Activated CD4-positive, alpha-beta memory T cell treated with anti-CD3 and anti-CD28 coated beads, Interleukin-2, amount 10 ng/mL, durations not matched to agents 7 days and 5 days (primary cell): Measurements from ENCODE around the gene GPR35. TPM values are rescaled to one million over a fixed set of nuclear protein-coding genes. Genes with fewer than 3 reads are reported as not detected.
"Not testable (repeated sequence)": the region's sequence is repeated elsewhere in the genome, so short reads cannot be mapped to it uniquely, and the experiment has no call there.

Experiments
- CTCF ChIA-PET: fragments of 350-600 bp; sonication (Branson Sonifier 250); formaldehyde crosslinking; loops from one replicate; lab custom pipeline; 2021; ENCODE audit warnings: antibody characterized with exemption, inconsistent platforms; lab: Charles Lee
- POLR2A ChIA-PET: fragments of 350-600 bp; sonication (Branson Sonifier 250); formaldehyde crosslinking; loops from one replicate; lab custom pipeline; 2021; ENCODE audit warnings: antibody characterized with exemption; lab: Charles Lee
- DNase-seq: peaks from one replicate; pipeline ENCODE4 v3.0.0-alpha.2; 2020
- H3K27ac Mint-ChIP-seq: one replicate; pipeline ENCODE4 v1.8.0; 2021; ENCODE audit warnings: mild to moderate bottlenecking, mixed read lengths
- H3K27me3 Mint-ChIP-seq: one replicate; pipeline ENCODE4 v1.8.0; 2021; ENCODE audit warnings: mixed read lengths
- H3K36me3 Mint-ChIP-seq: one replicate; pipeline ENCODE4 v1.8.0; 2021; ENCODE audit warnings: low read depth, mixed read lengths
- H3K4me1 Mint-ChIP-seq: one replicate; pipeline ENCODE4 v1.8.0; 2021; ENCODE audit warnings: mixed read lengths
- H3K4me3 Mint-ChIP-seq: one replicate; pipeline ENCODE4 v1.8.0; 2021; ENCODE audit warnings: mild to moderate bottlenecking, mixed read lengths
- H3K9me3 Mint-ChIP-seq: one replicate; pipeline ENCODE4 v1.8.0; 2021; ENCODE audit warnings: mixed read lengths
- total RNA-seq, 2 experiments: library from RNA; stranded (reverse); gene quantifications; one replicate each; pipeline ENCODE4 v1.2.3, GENCODE V29; 2021

Gene GPR35
- total RNA-seq, 2 experiments from 2014 or later = 5.2 to 5.7 TPM

DNA sequence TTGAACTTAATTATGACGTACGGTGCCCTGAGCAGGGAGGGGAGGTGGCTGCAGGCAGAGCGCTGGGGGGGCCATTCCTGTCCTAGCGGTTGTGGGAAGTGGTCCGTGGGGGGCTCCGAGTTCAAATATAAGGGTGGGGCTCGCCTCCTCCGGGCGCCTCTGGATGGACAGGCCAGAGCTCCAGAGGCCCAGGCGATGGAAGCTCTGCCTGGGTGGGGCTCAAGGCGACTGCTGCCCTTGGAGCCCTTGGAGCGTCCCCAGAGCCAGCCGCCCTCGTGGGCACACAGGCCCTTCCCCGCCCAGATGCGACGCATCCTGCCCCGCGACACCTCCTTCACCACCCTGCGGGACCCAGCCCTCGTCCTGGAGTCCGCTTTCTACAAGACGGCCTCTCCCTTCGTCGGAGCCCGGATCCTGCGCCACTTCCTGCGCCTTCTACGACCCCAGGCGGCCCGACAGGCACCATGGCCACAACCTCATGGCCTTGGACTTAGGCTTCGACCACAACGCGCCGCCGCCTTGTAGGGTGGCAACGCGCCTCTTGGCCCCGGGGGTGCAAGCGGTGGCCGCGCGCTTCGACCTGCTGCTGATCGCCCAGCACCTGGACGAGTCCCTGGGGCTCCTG, 46.9 kb downstream of the GPR35 start:
- H3K27me3 Mint-ChIP-seq = peaks cover 47% of the 10 kb centered on the region
- no peak overlapping the region for H3K4me3 Mint-ChIP-seq
- H3K4me1 Mint-ChIP-seq = no peaks in the 10 kb centered on the region
- POLR2A ChIA-PET = no interaction called here
- no peak for DNase-seq
- no peaks in the 10 kb centered on the region for H3K36me3 Mint-ChIP-seq
- CTCF ChIA-PET = no interaction called here
- no peak overlapping the region for H3K27ac Mint-ChIP-seq
- no peaks in the 10 kb centered on the region for H3K9me3 Mint-ChIP-seq

DNA sequence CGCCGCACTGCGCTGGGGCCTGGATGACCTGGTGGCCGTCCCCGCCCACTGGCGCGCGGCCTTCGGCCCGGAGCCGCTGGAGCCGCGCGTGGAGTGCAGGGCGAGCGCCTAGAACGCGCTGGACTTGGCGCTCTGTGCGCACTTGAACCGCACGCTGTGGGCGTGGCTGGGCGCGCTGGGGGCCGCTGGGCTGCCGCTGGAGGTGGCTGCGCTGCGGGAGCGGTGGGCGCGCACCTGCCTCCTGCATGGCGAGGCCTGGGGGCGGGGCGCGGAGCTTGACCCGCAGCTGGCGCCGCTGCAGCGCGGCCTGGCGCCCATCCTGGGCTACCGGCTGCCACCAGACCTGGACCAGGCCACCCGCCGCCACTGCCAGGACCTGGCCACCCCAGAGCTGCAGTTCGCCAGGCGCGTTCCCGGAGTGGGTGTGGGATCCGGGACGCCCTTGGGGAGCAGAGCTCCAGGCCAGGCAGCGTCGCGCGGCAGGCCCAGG, 47.5 kb downstream of the GPR35 start:
- H3K27ac Mint-ChIP-seq = no peak overlapping the region
- no peaks in the 10 kb centered on the region for H3K36me3 Mint-ChIP-seq
- H3K27me3 Mint-ChIP-seq = peaks cover 43% of the 10 kb centered on the region
- H3K4me1 Mint-ChIP-seq = no peaks in the 10 kb centered on the region
- CTCF ChIA-PET = no interaction called here
- H3K9me3 Mint-ChIP-seq = no peaks in the 10 kb centered on the region
- POLR2A ChIA-PET = no interaction called here
- DNase-seq = no peak
- H3K4me3 Mint-ChIP-seq = no peak overlapping the region

DNA sequence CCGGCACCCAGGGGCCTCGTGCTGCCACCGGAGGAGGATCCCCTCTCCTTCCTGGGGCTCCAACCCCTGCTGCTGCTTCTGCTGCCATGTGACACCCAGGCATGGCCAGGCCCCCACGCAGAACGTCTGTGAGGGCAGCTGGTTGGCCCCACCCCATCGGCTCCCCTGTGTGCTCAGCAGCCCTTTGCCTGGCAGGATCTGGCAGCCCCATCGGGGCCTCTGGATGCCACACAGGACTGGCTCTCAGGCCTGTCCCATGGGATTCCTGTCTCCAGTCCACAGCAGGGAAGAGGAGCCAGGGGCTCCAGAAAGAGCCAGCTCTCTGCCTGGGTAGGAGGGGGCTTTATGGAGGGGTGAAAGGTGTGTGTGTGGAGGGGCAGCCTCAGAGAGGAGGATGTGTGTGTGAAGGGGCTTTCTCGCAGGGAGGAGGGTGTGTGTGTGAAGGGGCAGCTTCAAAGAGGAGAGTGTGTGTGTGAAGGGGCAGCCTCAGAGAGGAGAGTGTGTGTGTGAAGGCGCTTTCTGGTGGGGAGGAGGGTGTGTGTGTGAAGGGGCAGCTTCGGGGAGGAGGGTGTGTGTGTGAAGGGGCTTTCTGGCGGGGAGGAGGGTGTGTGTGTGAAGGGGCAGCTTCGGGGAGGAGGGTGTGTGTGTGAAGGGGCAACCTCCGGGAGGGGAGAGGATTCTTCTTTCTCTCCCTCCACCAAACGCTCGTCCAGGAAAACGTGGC, 49.3 kb downstream of the GPR35 start:
- CTCF ChIA-PET, H3K27ac Mint-ChIP-seq, H3K4me1 Mint-ChIP-seq, H3K4me3 Mint-ChIP-seq, DNase-seq, POLR2A ChIA-PET, H3K9me3 Mint-ChIP-seq, H3K36me3 Mint-ChIP-seq: not testable (repeated sequence)
- H3K27me3 Mint-ChIP-seq = peaks cover 36% of the 10 kb centered on the region

DNA sequence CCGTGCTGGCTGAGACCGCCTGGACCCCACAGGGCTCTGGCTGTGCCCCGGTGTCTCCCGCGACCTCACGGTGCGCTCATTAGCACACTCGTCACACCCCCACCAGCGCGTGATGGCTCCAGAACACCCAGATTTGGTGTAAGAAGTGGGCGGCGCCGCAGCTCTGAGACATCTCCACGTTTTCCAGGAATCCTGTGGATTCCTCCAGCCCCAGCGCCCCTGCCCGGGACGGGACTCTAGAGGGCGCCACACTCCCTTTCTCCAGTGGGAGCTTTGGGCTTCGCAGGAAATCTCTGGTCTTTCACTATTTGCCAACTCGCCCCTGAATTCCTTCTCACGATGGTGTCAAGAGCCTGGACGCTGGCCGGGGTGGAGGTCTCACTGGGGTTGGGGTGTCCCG, 50.1 kb downstream of the GPR35 start:
- H3K9me3 Mint-ChIP-seq, H3K27ac Mint-ChIP-seq, POLR2A ChIA-PET, CTCF ChIA-PET, DNase-seq, H3K4me3 Mint-ChIP-seq, H3K4me1 Mint-ChIP-seq, H3K36me3 Mint-ChIP-seq: not testable (repeated sequence)
- peaks cover 30% of the 10 kb centered on the region for H3K27me3 Mint-ChIP-seq

DNA sequence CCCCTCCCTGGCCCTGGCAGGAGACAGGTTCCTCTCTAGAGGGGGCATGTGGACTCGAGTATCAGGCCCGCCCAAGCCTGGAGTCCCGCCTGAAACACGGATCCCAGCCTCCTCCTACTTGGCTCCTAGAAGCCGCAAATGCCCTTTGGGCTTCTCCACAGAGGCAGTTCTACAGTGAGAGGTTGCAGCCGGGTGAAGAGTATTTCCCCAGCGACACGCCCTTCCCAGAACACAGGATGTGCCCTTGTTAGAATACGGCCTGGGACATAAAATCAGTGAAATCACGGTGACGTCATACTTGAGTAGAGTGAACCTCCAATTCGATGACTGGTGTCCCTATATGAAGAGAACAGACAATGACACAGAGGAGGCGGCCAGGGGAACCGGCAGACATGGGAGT, 52.8 kb downstream of the GPR35 start:
- H3K36me3 Mint-ChIP-seq, H3K4me1 Mint-ChIP-seq, DNase-seq, H3K27ac Mint-ChIP-seq, H3K9me3 Mint-ChIP-seq, POLR2A ChIA-PET, CTCF ChIA-PET, H3K4me3 Mint-ChIP-seq: not testable (repeated sequence)
- H3K27me3 Mint-ChIP-seq = peaks cover 10% of the 10 kb centered on the region

DNA sequence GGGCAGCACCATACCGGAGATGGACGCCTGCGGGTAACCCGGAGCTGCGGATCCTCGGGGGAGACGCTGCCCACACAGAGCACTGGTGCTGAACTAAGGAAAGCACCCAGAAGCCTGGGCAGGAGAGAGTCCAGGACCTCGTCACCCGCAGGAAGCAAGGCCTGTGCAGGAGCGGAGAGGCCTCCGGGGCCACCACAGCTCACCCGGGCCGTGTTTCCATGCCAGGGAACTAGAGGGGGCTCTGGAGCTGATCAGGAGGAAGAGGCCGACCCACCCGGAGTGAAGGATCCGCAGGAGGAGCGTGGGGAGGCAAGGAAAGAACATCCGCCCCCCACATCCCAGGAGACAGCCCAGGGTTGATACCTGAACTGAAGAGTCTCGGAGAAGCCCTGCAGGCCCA, 53.6 kb downstream of the GPR35 start:
- POLR2A ChIA-PET, H3K27ac Mint-ChIP-seq, H3K4me1 Mint-ChIP-seq: not testable (repeated sequence)

DNA sequence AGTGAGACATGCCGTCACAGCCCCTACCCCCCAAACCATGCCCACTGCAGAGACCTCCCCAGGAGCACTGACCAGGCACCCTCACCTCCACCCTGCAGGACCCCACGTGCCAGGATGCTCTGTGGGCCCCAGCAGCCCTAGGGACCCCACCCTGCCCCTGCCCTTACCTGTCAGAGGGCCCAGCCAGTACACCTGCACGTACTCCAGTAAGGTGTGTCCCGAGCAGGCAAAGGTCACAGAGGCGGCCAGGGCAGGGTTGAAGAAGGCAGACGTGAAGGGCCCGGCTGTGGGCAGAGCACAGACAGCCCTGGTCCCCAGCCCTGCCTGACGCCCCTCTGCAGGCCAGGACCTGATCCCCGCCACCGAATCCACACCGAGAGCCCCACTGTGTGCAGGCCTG, 54.9 kb downstream of the GPR35 start:
- POLR2A ChIA-PET, H3K9me3 Mint-ChIP-seq, H3K36me3 Mint-ChIP-seq, DNase-seq, H3K4me3 Mint-ChIP-seq, H3K4me1 Mint-ChIP-seq, H3K27ac Mint-ChIP-seq, CTCF ChIA-PET, H3K27me3 Mint-ChIP-seq: not testable (repeated sequence)

More for the DNA sequence above, 53.6 kb downstream of the GPR35 start:
- H3K36me3 Mint-ChIP-seq, H3K27me3 Mint-ChIP-seq, DNase-seq, H3K9me3 Mint-ChIP-seq, H3K4me3 Mint-ChIP-seq, CTCF ChIA-PET: not testable (repeated sequence)

Other genes with a start within 250 kb of the GPR35 start
- 1 to 10 TPM; 5.8 to 7.9 TPM for gene GPC1, start 189.8 kb upstream of the GPR35 start, total RNA-seq
- gene ANKMY1, start 67.5 kb upstream of the GPR35 start, total RNA-seq = 10 to 100 TPM; 28.2 to 31.5 TPM
- 1 to 10 TPM; 7.9 to 9.3 TPM for gene DUSP28, start 65.1 kb upstream of the GPR35 start, total RNA-seq
- gene RNPEPL1, start 57.0 kb upstream of the GPR35 start, total RNA-seq = 100 to 1,000 TPM; 135 to 144 TPM
- 10 to 100 TPM; 52.3 to 53.1 TPM for gene CAPN10, start 38.7 kb upstream of the GPR35 start, total RNA-seq
- gene AQP12B, start 57.4 kb downstream of the GPR35 start, total RNA-seq = not detected
- gene AQP12A, start 66.4 kb downstream of the GPR35 start, total RNA-seq = not detected
- gene KIF1A, start 194.7 kb downstream of the GPR35 start, total RNA-seq = under 1 TPM; 0.58 to 0.71 TPM
- not detected for gene AGXT, start 243.3 kb downstream of the GPR35 start, total RNA-seq